NCI-H446 treated with DMSO at 0.1 percent for 48 hours (cell line): ENCODE data around the gene HS3ST5.
"Not testable (repeated sequence)": the region's sequence is repeated elsewhere in the genome, so short reads cannot be mapped to it uniquely, and the experiment has no call there.

ENCODE experiments used
- DNase-seq: peaks from one replicate; lab custom pipeline; 2025; lab: John Stamatoyannopoulos, UW

Gene HS3ST5

GRCh38 chr6:114153448-114153847, 189.4 kb downstream of the HS3ST5 start:
- no peak for DNase-seq

GRCh38 chr6:114151064-114151690, 191.6 kb downstream of the HS3ST5 start:
- DNase-seq = no peak

DNA sequence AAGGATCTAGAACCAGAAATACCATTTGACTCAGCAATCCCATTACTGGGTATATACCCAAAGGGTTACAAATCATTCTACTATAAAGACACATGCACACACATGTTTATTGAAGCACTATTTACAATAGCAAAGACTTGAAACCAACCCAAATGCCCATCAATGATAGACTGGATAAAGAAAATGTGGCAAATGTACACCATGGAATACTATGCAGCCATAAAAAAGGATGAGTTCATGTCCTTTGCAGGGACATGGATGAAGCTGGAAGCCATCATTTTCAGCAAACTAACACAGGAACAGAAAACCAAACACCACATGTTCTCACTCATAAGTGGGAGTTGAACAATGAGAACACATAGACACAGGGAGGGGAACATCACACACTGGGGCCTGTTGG, 193.6 kb downstream of the HS3ST5 start:
- not testable (repeated sequence) for DNase-seq

GRCh38 chr6:114144887-114145851, 197.7 kb downstream of the HS3ST5 start:
- no peak for DNase-seq

GRCh38 chr6:114142258-114142657, 200.6 kb downstream of the HS3ST5 start:
- no peak for DNase-seq

DNA sequence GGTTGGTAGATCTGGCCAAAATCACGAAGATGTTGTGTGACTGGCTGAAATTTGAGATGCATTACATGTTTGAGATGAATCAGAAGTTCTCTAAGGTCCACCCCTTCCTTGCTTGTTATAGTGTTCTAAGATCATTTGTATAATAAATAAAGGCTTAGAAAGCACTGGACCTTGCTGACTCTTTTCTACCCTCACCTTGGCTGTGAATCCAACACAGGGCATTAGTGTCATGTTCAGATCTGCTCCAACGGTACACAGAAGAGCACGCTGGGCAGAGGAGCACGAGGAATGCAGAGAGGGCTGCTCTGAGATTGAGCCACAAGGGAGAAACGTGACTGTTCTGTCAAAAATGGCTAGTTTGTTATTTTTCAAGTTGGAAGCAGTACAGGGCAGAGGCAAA, 202.4 kb downstream of the HS3ST5 start:
- no peak for DNase-seq

DNA sequence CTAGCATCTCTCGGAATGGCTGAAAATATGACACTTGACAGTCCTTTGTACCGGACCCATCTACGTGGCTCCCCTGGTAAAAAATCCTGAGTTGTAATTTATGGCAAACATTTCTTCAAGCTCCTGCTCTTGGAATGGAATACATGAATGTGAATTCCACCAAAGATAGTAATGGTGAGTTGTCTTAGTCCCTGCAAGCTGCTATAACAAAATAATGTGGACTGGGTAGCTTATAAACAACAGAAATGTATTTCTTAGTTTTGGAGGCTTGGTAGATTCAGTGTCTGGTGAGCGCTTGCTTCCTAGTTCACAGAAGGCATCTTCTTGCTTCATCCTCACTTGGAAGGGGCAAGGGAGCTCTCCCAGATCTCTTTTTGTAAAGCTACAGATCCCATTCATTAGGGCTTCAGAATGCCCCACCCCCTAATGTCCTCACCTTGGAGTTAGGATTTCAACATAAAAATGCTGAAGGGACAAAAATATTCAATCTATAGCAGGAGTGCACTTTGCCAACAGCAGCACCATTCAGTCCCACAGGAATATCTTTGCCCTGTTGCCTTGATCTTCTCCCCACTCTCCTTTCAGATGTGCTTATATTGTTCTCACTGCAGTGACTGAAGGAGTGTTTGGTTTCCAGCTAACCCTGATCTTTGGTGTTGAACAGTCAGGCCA, 204.1 kb downstream of the HS3ST5 start:
- DNase-seq = no peak

- DNase-seq = no peak
Observed at GRCh38 chr6:114135363-114135971, 207.4 kb downstream of the HS3ST5 start.

DNA sequence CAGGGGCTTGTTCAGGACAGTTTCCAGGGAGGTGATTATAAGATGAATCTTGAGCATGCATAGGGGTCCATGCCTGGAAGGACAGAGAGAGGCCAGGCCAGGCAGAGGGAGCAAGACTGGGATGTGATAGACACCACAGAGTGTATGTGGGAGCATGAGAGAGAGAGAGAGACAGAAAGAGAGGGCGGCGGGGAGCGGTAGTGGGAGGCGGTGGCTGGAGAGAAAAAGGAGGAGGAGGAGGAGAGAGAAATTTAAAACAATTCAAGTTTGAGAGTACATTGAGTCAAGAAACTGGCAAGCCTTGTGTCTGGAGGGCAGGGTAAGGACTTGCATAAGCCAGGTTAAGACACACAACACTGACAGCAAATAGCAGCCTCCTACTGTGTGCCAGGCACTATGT, 209.0 kb downstream of the HS3ST5 start:
- DNase-seq = no peak

DNA sequence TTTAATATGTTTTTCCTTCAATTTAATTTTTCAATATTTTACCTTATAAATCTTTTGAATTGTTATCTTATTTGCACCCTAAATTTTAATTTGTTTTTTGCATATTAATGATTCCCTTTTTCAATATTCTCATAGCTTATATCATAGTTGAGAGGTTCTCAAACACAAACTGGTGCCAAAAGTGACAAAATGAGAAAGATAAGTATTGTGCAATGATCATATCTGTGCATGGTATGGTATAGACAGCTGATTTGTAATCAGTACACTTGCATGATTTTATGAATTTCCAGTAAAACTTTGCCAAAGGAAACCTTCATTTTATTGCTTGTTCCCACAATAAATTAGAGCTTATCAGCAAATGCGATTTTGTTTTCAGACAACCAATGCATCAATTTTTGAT, 210.9 kb downstream of the HS3ST5 start:
- DNase-seq = no peak

DNA sequence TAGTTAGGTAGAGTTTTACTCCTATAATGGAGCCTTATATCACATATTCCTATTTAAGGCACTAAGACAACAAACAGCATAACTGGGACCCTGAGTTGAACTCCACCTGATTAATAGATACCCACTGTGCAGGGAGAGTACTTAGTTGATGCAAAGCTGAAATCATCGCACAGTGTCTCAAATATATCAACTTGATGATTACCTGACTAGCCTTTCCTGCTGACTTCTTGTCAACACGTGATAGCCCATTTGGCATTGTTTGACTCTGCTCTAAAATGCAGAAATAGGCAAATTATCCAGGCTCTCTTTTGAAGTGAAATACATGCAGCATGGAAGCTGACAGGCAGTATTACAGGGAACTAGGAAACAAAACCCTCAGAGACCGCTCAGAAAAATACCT, 217.2 kb downstream of the HS3ST5 start:
- no peak for DNase-seq

GRCh38 chr6:114121913-114122662, 220.7 kb downstream of the HS3ST5 start:
- DNase-seq = no peak

- no peak for DNase-seq
Observed at GRCh38 chr6:114119056-114119455, 223.8 kb downstream of the HS3ST5 start.

- DNase-seq = no peak
Observed at GRCh38 chr6:114115652-114116051, 227.2 kb downstream of the HS3ST5 start.

- DNase-seq = no peak
Observed at GRCh38 chr6:114108119-114109002, 234.5 kb downstream of the HS3ST5 start.

DNA sequence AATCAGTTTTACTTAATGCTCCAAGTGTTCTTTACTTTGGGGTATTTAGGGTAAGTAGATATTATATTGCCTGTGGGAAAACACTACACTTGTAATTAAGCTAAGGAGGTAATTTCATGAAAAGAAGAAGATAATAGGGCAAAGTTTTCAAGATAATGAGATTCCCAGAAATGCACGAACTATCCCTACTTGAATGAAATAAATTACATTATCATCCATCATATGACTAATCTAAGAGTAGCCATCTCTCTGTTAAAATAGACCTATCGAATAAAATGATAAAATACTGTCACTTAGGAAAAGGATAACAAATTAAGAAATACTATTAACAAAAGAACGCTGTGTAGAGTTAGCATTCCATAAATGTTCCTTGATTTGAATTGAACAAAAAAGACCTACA, 236.8 kb downstream of the HS3ST5 start:
- DNase-seq = no peak

- no peak for DNase-seq
Observed at GRCh38 chr6:114101255-114101654, 241.6 kb downstream of the HS3ST5 start.

DNA sequence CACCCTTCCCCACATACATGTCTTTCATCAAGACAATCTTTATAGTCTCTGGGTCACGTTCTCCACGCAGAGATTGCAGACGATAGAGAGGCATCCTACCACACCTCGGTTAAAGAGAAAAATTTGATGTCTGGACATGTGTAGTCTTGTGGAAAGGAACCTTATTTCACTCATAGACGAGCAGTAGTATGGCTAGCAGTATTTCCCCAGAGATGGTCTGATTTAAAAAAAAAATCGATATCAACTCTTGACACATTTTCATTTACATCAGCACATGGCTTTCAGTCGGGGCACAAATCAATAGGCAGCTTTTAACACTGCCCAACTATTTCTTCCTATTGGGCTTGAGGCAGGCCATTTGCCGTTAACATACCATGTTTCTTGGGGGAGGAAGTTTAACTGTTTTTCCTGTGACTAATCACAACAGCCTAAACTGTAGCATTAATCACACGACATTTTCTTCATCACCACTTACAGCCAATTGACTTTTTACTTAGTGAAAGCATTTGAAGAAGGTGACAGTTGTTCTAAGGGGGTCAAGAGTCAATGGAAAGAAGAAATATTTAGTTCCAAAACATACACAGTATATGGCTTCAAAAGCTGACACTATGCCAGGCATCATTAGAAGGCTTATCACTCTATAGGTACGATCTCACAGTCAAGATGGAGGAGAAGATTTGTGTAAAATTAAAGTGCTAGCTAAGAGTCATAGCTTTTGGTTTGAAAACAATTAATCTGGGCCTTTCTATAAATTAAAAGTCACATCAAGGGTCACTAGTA, 242.4 kb downstream of the HS3ST5 start:
- no peak for DNase-seq

DNA sequence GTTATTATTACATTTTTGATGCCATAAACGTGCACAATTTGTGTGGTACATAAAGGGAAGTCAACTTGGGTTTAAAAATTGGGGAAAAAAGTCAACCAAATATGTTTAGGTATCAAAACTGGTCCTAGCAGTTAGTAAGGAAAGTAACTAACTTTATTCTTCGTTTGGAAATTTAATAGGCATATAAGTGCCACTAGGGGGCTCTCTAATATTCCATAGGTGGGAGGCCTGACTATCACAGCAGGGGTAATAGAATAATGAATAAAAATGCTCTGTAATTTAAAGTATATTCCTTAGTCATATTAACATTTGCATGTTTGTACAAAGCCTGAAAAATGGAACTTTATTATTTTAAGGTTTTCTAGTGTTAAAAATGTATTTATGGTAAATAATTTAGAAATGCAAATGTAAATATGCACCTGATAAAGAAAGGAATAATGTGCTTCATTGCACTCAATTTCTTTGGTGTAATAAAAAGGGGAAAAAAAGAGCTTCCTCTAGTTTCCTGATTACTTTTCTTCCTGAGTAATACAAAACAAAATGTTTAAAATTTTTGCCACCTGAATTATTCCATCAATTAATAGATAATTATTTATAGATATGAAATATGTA, 246.2 kb downstream of the HS3ST5 start:
- DNase-seq = no peak
